GM03348 (cell line): ENCODE results near the gene TEKTIP1.
"Not testable (repeated sequence)": the region's sequence is repeated elsewhere in the genome, so short reads cannot be mapped to it uniquely, and the experiment has no call there.

Experiments
- DNase-seq: peaks from one replicate; pipeline ENCODE4 v3.0.0; 2012; ENCODE audit warnings: low spot score

The TEKTIP1 gene

GRCh38 chr19:3557461-3558248 is 18.7 kb downstream of the TEKTIP1 start, which contains the start of gene MFSD12:
MFSD12 (minus strand) TSS chr19:3557586; CDS start chr19:3557403, 183 bp downstream.
- DNase-seq = peak; percentile 100

- DNase-seq = no peak
Measured at GRCh38 chr19:3563709-3564524, 24.9 kb downstream of the TEKTIP1 start.

GRCh38 chr19:3565139-3565538 is 26.2 kb downstream of the TEKTIP1 start:
- DNase-seq = no peak

GRCh38 chr19:3570042-3570441 is 31.1 kb downstream of the TEKTIP1 start:
- not testable (repeated sequence) for DNase-seq

- DNase-seq = no peak
Measured at GRCh38 chr19:3570606-3571011, 31.6 kb downstream of the TEKTIP1 start.

- peak; percentile 99 for DNase-seq
Measured at GRCh38 chr19:3572132-3572854, 33.3 kb downstream of the TEKTIP1 start.

- DNase-seq = no peak
Measured at GRCh38 chr19:3572855-3573161, 33.8 kb downstream of the TEKTIP1 start, which contains the start of gene HMG20B. HMG20B (plus strand) TSS chr19:3572944; CDS start chr19:3573310, 366 bp downstream.

- peak; percentile 39 for DNase-seq
Measured at GRCh38 chr19:3573162-3573857, 34.3 kb downstream of the TEKTIP1 start.

- peak; percentile 93 for DNase-seq
Measured at GRCh38 chr19:3573858-3574637, 35.1 kb downstream of the TEKTIP1 start.

- no peak for DNase-seq
Measured at GRCh38 chr19:3575260-3575741, 36.3 kb downstream of the TEKTIP1 start.

- DNase-seq = no peak
Measured at GRCh38 chr19:3575949-3576673, 37.1 kb downstream of the TEKTIP1 start.

- peak; percentile 74 for DNase-seq
Measured at GRCh38 chr19:3576696-3577443, 37.9 kb downstream of the TEKTIP1 start.

- no peak for DNase-seq
Measured at GRCh38 chr19:3577723-3578344, 38.9 kb downstream of the TEKTIP1 start.

GRCh38 chr19:3578390-3578789 is 39.4 kb downstream of the TEKTIP1 start:
- no peak for DNase-seq

GRCh38 chr19:3580156-3580934 is 41.4 kb downstream of the TEKTIP1 start:
- peak; percentile 82 for DNase-seq

GRCh38 chr19:3581792-3582191 is 42.8 kb downstream of the TEKTIP1 start:
- DNase-seq = not testable (repeated sequence)

GRCh38 chr19:3584036-3584802 is 45.2 kb downstream of the TEKTIP1 start:
- DNase-seq = not testable (repeated sequence)
